Stimulated activated effector memory CD8-positive, alpha-beta T cell treated with anti-CD3 and anti-CD28 coated beads, Interleukin-12 subunit alpha, Interleukin-12 subunit beta, amount 100 ng/mL, for 72 hours (primary cell): ENCODE measurements around the gene MTPN.

ENCODE experiments used
- ATAC-seq: fragments of 150-1000 bp; cut with Tn5 transposase; 2 replicates; pipeline ENCODE4 v1.10.0; 2021
- DNase-seq, 2 donors: peaks; one replicate each; pipeline ENCODE4 v3.0.0; 2021 to 2022; ENCODE audit warnings: low spot score in 2 of 2
- H3K27ac Mint-ChIP-seq: one replicate; pipeline ENCODE4 v1.8.0; 2022; ENCODE audit warnings: mild to moderate bottlenecking, mixed read lengths
- H3K36me3 Mint-ChIP-seq: one replicate; pipeline ENCODE4 v1.8.0; 2022; ENCODE audit warnings: mild to moderate bottlenecking, mixed read lengths
- H3K4me1 Mint-ChIP-seq: one replicate; pipeline ENCODE4 v1.8.0; 2022; ENCODE audit warnings: mixed read lengths
- H3K4me3 Mint-ChIP-seq: one replicate; pipeline ENCODE4 v1.8.0; 2022; ENCODE audit warnings: mild to moderate bottlenecking, mixed read lengths
- H3K9me3 Mint-ChIP-seq: one replicate; pipeline ENCODE4 v1.8.0; 2022; ENCODE audit warnings: mixed read lengths

Gene MTPN

DNA sequence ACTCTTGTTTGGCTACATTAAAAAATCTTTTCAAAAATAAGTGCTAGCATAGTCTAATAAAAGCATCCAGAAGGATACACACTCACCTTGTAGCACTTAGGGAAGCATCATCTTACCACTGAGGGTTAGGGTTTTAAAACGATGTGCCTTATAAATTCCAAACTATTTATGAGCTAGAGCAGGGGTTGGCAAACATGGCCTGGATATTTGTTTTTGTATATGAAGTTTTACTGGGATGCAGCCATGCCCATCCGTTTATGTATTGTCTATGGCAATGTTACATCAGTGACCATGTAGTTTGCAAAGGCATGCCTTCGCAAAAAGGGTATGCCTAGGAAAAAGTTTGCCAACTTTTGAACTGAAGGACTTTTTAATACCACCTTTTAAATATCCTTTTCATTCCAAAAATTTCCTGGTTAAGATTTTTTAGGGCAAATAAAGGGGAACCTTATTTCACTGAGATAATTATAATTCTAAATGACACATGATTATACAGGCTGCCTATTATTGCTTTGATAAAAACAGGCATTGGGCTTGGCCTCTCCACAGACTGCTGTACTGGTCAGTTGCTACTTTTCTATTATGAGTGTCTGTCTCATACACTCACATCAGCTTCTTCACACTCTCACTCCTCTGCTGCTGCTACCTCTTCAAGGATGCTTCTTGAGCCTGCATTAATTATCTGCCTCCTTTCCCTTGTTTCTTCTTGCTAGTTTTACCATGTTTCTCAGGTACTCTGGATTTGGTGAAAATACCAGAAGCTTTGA is 30.7 kb downstream of the MTPN start:
- H3K36me3 Mint-ChIP-seq, result peaks cover 61% of the 10 kb centered on the region
- H3K27ac Mint-ChIP-seq, result peak overlapping the region; percentile 24
- no peak for DNase-seq
- H3K4me3 Mint-ChIP-seq, result no peak overlapping the region
- ATAC-seq, result no peak
- peaks cover 34% of the 10 kb centered on the region for H3K4me1 Mint-ChIP-seq
- no peaks in the 10 kb centered on the region for H3K9me3 Mint-ChIP-seq

DNA sequence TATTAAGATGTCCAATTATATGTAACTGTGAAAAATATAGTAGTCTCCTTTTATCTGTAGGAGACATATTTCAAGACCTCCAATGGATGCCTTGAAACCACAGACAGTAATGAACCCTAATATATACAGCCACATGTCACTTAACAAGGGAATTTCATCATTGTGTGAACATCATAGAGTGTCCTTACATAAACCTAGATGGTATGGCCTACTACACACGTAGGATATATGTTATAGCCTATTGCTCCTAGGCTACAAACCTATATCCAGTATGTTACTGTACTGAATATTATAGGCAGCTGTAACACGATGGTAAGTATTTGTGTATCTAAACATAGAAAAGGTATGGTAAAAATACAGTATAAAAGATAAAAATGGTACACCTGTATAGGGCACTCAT is 32.4 kb downstream of the MTPN start:
- Mint-ChIP-seq H3K4me1 (peaks cover 33% of the 10 kb centered on the region), H3K36me3 (peaks cover 44% of the 10 kb centered on the region), H3K4me3 (no peak overlapping the region), H3K27ac (no peak overlapping the region), H3K9me3 (no peaks in the 10 kb centered on the region)
- ATAC-seq (no peak), DNase-seq (no peak)

DNA sequence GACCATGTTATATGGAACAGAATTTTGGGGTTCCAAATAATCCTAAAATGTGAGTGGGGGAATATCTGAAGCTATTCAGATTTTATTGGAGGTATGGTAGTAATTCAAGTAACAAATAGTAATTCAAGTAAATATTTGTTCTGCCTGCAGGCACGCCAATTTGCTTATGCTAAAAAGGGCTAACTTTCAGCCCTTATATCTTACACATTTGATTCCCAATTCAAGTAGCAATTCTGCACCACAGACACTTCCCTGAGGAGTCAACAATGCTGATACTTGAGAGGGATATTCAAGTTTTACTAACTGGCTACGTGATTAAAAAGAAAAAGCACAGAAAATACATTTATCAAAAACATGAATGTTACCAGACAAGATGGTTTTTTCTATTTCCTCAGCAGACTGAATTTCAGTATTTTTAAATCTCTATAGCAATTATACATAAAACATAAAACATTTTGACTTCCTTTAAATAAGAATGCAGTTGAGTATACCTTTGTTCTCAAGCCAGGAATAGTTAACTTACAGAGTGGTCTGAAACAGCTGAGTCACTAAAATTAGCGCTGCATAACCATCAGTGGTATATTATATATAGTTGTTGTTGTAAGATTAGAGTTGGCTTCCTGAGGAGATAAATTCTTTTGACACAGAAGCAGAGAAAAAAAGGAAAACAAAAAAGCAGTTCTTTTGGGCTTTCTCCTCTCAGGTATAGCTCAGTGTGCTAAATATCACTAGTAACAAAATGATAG is 33.9 kb downstream of the MTPN start:
- peaks cover 39% of the 10 kb centered on the region for H3K4me1 Mint-ChIP-seq
- peaks cover 29% of the 10 kb centered on the region for H3K36me3 Mint-ChIP-seq
- H3K4me3 Mint-ChIP-seq, result no peak overlapping the region
- no peak overlapping the region for H3K27ac Mint-ChIP-seq
- H3K9me3 Mint-ChIP-seq, result no peaks in the 10 kb centered on the region
- DNase-seq (no peak), ATAC-seq (no peak)

- DNase-seq, result no peak
- H3K27ac Mint-ChIP-seq, result peak overlapping the region; percentile 10
- peaks cover 44% of the 10 kb centered on the region for H3K4me1 Mint-ChIP-seq
- no peaks in the 10 kb centered on the region for H3K9me3 Mint-ChIP-seq
- peak; percentile 70 for ATAC-seq
- H3K4me3 Mint-ChIP-seq, result no peak overlapping the region
- peaks cover 23% of the 10 kb centered on the region for H3K36me3 Mint-ChIP-seq
Measured at GRCh38 chr7:135942614-135943013, 34.5 kb downstream of the MTPN start.

DNA sequence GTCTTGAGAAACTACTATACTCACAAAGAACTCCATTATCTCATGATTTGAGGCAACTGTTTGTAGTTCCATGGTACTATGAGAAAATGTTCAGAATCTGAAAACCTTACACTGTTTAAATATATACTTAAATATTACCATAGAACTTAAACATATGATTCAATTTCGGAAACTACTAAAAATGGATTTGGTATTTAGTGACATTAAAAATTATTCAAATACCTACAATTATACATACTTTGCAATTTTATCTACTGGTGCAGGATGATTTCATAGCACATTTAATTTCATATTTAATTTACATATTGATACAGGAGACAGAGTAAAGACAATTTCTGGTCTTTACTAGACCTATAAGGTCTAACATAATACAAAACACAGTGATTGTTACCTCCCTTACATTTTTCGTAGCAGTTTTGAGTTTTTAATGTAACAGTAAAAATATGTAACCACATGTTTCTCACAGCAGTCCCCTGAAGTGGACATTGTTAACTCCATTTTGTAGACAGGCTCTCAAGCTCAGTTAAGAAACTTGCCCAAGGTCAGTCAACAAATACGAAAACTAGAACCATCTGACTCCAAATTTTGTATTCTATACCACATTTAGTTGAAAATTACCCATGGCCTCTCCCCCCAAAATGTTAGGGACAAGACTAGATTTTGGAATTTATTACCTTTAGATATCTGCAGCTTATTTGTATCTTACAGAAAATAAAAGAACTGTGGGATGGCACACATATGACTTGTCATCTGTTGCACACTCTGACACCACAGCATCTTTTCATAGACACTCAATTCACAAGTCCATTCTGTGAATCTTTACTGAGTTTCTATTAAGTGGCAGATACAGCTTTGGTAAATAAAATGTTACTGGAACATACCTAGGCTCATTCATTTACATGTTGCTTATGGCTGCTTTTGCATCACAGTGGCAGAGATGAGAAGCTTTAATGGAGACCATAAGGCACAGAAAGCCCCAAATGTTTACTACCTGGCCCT is 36.8 kb downstream of the MTPN start:
- peak; percentile 78 for ATAC-seq
- Mint-ChIP-seq H3K9me3 (no peaks in the 10 kb centered on the region), H3K4me3 (no peak overlapping the region), H3K36me3 (peaks cover under 1% of the 10 kb centered on the region), H3K27ac (no peak overlapping the region), H3K4me1 (peaks cover 49% of the 10 kb centered on the region)
- DNase-seq, result no peak

DNA sequence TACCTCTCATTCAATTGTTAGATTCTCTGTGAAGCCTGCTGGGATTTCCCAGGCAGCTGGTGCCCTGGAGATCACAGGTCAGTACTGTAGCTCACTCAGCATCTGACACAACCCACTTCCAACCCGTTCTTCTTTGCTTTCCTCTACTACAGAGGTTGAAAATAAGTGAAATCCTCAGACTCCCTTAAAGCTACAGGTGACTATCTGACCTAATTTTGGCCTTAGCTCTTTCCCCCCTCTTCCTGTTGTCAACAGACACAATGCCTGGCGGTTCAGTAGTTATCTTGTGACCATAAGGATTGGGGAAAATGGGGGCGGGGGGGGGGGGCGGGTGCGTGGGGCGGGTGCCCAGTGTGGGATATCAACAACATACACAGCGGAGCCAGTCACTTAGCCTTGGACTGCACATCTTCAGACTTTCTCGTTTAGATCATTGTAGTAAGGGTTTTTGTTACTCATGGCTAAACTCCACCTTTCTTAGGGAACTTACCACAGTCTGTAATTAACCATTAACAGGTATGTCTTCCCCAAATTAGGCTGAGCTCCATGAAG is 37.8 kb downstream of the MTPN start:
- H3K4me3 Mint-ChIP-seq, result peak overlapping the region; percentile 43
- H3K36me3 Mint-ChIP-seq, result no peaks in the 10 kb centered on the region
- peaks cover 59% of the 10 kb centered on the region for H3K4me1 Mint-ChIP-seq
- no peak for ATAC-seq
- H3K9me3 Mint-ChIP-seq, result no peaks in the 10 kb centered on the region
- peak overlapping the region; percentile 84 for H3K27ac Mint-ChIP-seq
- no peak for DNase-seq

- H3K4me3 Mint-ChIP-seq, result peak overlapping the region; percentile 43
- H3K27ac Mint-ChIP-seq, result peak overlapping the region; percentile 84
- no peaks in the 10 kb centered on the region for H3K36me3 Mint-ChIP-seq
- DNase-seq, result no peak
- ATAC-seq, result peak; percentile 66
- peaks cover 67% of the 10 kb centered on the region for H3K4me1 Mint-ChIP-seq
- H3K9me3 Mint-ChIP-seq, result no peaks in the 10 kb centered on the region
Measured at GRCh38 chr7:135938563-135938962, 38.6 kb downstream of the MTPN start.

DNA sequence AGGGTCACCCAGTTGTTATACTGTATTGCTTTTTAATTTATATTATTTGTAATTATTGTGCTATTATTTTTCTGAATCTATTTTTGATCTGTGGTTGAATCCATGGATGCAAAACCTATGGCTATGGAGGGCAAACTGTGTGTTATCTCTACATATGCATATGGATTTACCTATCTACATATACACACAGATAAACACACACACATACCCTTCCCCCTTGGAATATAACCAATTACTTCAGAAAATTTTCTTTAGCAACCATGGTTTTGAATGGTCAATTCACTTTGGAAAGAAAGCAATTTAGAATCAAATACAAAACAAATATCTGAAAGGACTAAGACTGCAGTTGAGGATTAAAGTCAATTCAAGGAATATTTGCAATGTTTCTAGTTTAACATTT is 39.1 kb downstream of the MTPN start:
- peak overlapping the region; percentile 84 for H3K27ac Mint-ChIP-seq
- H3K36me3 Mint-ChIP-seq, result no peaks in the 10 kb centered on the region
- ATAC-seq (no peak), DNase-seq (no peak)
- no peaks in the 10 kb centered on the region for H3K9me3 Mint-ChIP-seq
- peak overlapping the region; percentile 43 for H3K4me3 Mint-ChIP-seq
- peaks cover 71% of the 10 kb centered on the region for H3K4me1 Mint-ChIP-seq

DNA sequence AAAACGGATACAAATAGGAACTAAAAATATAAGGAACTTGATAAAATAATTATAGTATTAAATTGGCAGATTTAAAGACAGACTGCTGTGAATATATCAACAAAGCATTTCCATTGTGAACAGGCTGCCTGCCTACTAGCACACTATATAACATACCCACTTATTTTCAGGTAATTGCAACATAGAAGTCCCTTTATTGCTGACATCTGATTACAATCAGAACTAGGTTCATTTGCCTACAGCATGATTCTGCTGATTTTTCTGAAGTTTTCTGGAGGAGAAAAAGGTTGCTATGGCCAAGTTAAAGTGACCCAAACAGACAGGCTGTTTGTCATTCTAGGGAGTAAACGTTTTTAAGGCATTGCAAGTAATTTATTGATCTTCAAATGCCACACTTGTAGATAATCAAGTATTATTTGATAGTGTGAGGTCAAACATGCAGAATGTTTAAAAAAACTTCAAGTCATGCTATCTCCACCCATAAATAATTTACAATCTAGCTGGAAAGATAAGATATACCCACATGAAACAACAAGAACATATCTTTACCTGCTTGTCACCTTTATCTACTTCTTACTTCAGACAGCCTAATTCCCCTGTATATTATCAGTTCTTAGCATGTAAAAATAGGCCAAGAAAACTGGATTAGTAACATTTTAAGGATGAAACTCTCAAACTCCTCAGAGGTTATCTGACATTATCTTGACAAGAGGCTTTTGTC is 40.5 kb downstream of the MTPN start:
- DNase-seq (no peak), ATAC-seq (no peak)
- H3K36me3 Mint-ChIP-seq, result no peaks in the 10 kb centered on the region
- peaks cover 67% of the 10 kb centered on the region for H3K4me1 Mint-ChIP-seq
- no peak overlapping the region for H3K4me3 Mint-ChIP-seq
- H3K27ac Mint-ChIP-seq, result peak overlapping the region; percentile 47
- no peaks in the 10 kb centered on the region for H3K9me3 Mint-ChIP-seq

- ATAC-seq (no peak), DNase-seq (no peak)
- H3K27ac Mint-ChIP-seq, result peak overlapping the region; percentile 48
- peaks cover 4% of the 10 kb centered on the region for H3K36me3 Mint-ChIP-seq
- H3K9me3 Mint-ChIP-seq, result no peaks in the 10 kb centered on the region
- H3K4me1 Mint-ChIP-seq, result peaks cover 69% of the 10 kb centered on the region
- H3K4me3 Mint-ChIP-seq, result no peak overlapping the region
Measured at GRCh38 chr7:135934651-135935050, 42.5 kb downstream of the MTPN start.

DNA sequence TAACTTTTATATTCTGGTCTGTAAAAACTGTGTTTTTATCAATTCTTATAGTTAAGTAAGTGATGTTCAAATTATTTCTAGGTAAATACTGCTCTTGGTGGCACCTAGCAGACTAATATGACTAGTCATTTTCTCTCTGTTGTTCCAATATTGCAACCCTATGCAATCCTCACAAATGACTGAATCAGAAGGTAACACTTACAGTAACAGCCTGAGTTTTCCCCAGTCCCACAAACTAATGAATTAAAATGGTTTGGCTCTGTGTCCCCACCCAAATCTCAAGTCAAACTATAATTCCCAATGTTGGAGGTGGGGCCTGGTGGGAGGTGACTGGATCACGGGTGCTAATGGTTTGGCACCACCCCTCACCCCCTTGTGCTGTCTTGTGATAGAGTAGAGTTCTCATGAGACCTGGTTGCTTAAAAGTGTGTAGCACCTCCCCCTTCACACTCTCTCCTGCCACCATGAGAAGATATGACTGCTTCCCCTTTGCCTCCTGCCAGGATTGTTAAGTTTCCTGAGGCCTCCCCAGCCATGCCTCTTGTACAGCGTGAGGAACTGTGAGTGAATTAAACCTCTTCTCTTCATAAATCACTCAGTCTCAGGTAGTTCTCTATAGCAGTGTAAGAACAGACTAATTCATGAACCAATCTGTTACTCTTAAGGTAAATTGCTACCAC is 43.5 kb downstream of the MTPN start:
- Mint-ChIP-seq H3K9me3 (no peaks in the 10 kb centered on the region), H3K27ac (peak overlapping the region; percentile 48), H3K4me1 (peaks cover 65% of the 10 kb centered on the region), H3K36me3 (peaks cover 14% of the 10 kb centered on the region), H3K4me3 (no peak overlapping the region)
- DNase-seq, result no peak
- ATAC-seq, result peak; percentile 74

- Mint-ChIP-seq H3K4me3 (no peak overlapping the region), H3K27ac (no peak overlapping the region), H3K4me1 (peaks cover 53% of the 10 kb centered on the region), H3K9me3 (no peaks in the 10 kb centered on the region), H3K36me3 (peaks cover 27% of the 10 kb centered on the region)
- ATAC-seq, result no peak
- DNase-seq, result no peak
Measured at GRCh38 chr7:135932131-135932530, 45.0 kb downstream of the MTPN start.

- ATAC-seq (no peak), DNase-seq (no peak)
- Mint-ChIP-seq H3K9me3 (no peaks in the 10 kb centered on the region), H3K4me3 (no peak overlapping the region), H3K36me3 (peaks cover 33% of the 10 kb centered on the region), H3K4me1 (peaks cover 48% of the 10 kb centered on the region), H3K27ac (peak overlapping the region; percentile 45)
Measured at GRCh38 chr7:135930565-135931461, 46.3 kb downstream of the MTPN start.
